A549 (cell line): Measurements from ENCODE around the gene IFI27L2. TPM values are rescaled to one million over a fixed set of nuclear protein-coding genes. Genes with fewer than 3 reads are reported as not detected.

Experiments
- ATAC-seq, 2 experiments: fragments of 200-7000 bp in 1 of 2; fragments of >200 bp in 1 of 2; cut with Nextera tagmentation in 1 of 2; cut with Tn5 transposase in 1 of 2; 3 replicates each; pipeline versions ENCODE4 v1.8.0 to v1.9.1; 2018 to 2020; ENCODE audit warnings: mild to moderate bottlenecking in 1 of 2, moderate library complexity in 1 of 2
- CTCF ChIA-PET: fragments of 300-600 bp; sonication (Branson Sonifier 250); formaldehyde crosslinking; extraction: SDS; loops from one replicate; lab custom pipeline; 2021; ENCODE audit warnings: antibody characterized with exemption, inconsistent platforms; lab: Yijun Ruan, JAX
- POLR2A ChIA-PET: fragments of 350-600 bp; formaldehyde crosslinking; extraction: SDS; loops from one replicate; lab custom pipeline; 2021; ENCODE audit warnings: antibody characterized with exemption, inconsistent platforms; lab: Yijun Ruan, JAX
- DNase-seq, 2 experiments: peaks; one replicate each; pipeline versions ENCODE4 v3.0.0 to v3.0.0-alpha.2; 2011 to 2016; ENCODE audit warnings: low read depth in 1 of 2, low spot score in 1 of 2
- FAIRE-seq: peaks from 2 replicates; lab custom pipeline; 2011; peaks lifted over from hg19 to GRCh38; lab: Jason Lieb, UNC
- H3K27ac ChIP-seq, 2 experiments: fragments of >200 bp; sonication (Bioruptor Twin); formaldehyde crosslinking; 3 replicates each; pipeline ENCODE4 v1.5.1; 2016 to 2017
- H3K4me1 ChIP-seq: fragments of >200 bp; sonication (Bioruptor Twin); formaldehyde crosslinking; 3 replicates; pipeline ENCODE4 v1.6.1; 2016
- H3K4me2 ChIP-seq: fragments of >200 bp; sonication (Bioruptor Twin); formaldehyde crosslinking; 3 replicates; pipeline ENCODE4 v1.6.1; 2016
- H3K4me3 ChIP-seq: fragments of >200 bp; sonication (Bioruptor Twin); formaldehyde crosslinking; 3 replicates; pipeline ENCODE4 v1.5.1; 2016
- H3K9me3 ChIP-seq: fragments of >200 bp; sonication (Bioruptor Twin); formaldehyde crosslinking; 3 replicates; pipeline ENCODE4 v1.6.1; 2016
- ATOH8 ChIP-seq: fragments of 250-450 bp; sonication (Bioruptor Pico); IDR thresholded peaks from 2 replicates; pipeline ENCODE4 v1.5.0; 2020; ENCODE audit warnings: low read depth, mild to moderate bottlenecking, moderate library complexity
- BHLHE40 ChIP-seq: IDR thresholded peaks from 2 replicates; pipeline ENCODE4 v1.6.1; 2012; ENCODE audit warnings: low read depth, low read length, inconsistent platforms
- CBX8 ChIP-seq: fragments of 200-600 bp; sonication (generic); IDR thresholded peaks from 2 replicates; pipeline ENCODE4 v1.6.1; 2016
- CHD2 ChIP-seq: fragments of 150-350 bp; IDR thresholded peaks from 2 replicates; pipeline ENCODE4 v1.6.1; 2014; ENCODE audit warnings: low read length; ENCODE audit not compliant: partially characterized antibody
- CHD4 ChIP-seq: fragments of 200-600 bp; sonication (generic); IDR thresholded peaks from 2 replicates; pipeline ENCODE4 v1.6.1; 2016; ENCODE audit warnings: antibody characterized with exemption, mild to moderate bottlenecking, borderline replicate concordance
- CTCF ChIP-seq: fragments of >200 bp; sonication (Bioruptor Twin); formaldehyde crosslinking; IDR thresholded peaks from 3 replicates; pipeline ENCODE4 v1.5.1; 2016
- EHF ChIP-seq: fragments of 250-450 bp; sonication (Bioruptor Pico); IDR thresholded peaks from 2 replicates; pipeline ENCODE4 v1.5.0; 2020; ENCODE audit warnings: mild to moderate bottlenecking
- GATA3 ChIP-seq: IDR thresholded peaks from 2 replicates; pipeline ENCODE4 v1.6.1; 2012; ENCODE audit warnings: borderline replicate concordance
- HEYL ChIP-seq: fragments of 250-450 bp; sonication (Bioruptor Pico); IDR thresholded peaks from 2 replicates; pipeline ENCODE4 v1.8.0; 2021; ENCODE audit warnings: mild to moderate bottlenecking, moderate library complexity
- HOXA7 ChIP-seq: fragments of 250-450 bp; sonication (Bioruptor Pico); IDR thresholded peaks from 2 replicates; pipeline ENCODE4 v1.5.0; 2020; ENCODE audit warnings: mild to moderate bottlenecking, moderate library complexity
- HOXB13 ChIP-seq: fragments of 250-450 bp; sonication (Bioruptor Pico); IDR thresholded peaks from 2 replicates; pipeline ENCODE4 v1.5.0; 2020; ENCODE audit warnings: low read depth, mild to moderate bottlenecking, moderate library complexity
- KDM5A ChIP-seq: fragments of 200-600 bp; sonication (generic); IDR thresholded peaks from 2 replicates; pipeline ENCODE4 v1.6.1; 2016; ENCODE audit warnings: antibody characterized with exemption, mild to moderate bottlenecking
- NR3C1 ChIP-seq: fragments of >200 bp; sonication (Bioruptor Twin); formaldehyde crosslinking; IDR thresholded peaks from 3 replicates; pipeline ENCODE4 v1.6.1; 2017
- PHF8 ChIP-seq: fragments of 200-600 bp; sonication (generic); IDR thresholded peaks from 2 replicates; pipeline ENCODE4 v1.6.1; 2016; ENCODE audit warnings: low read depth, mild to moderate bottlenecking, antibody characterized with exemption, moderate library complexity, borderline replicate concordance
- POLR2A ChIP-seq: IDR thresholded peaks from 2 replicates; pipeline ENCODE4 v1.6.1; 2012; ENCODE audit warnings: mild to moderate bottlenecking, low read length
- RARB ChIP-seq: fragments of 250-450 bp; sonication (Bioruptor Pico); IDR thresholded peaks from 2 replicates; pipeline ENCODE4 v1.8.0; 2021; ENCODE audit warnings: mild to moderate bottlenecking, moderate library complexity
- RFX5 ChIP-seq: fragments of 450-650 bp; IDR thresholded peaks from 2 replicates; pipeline ENCODE4 v1.7.1; 2014; ENCODE audit warnings: antibody characterized with exemption, mild to moderate bottlenecking, moderate library complexity
- ZC3H11A ChIP-seq: fragments of 450-650 bp; IDR thresholded peaks from 2 replicates; pipeline ENCODE4 v1.6.1; 2014; ENCODE audit warnings: antibody characterized with exemption, mild to moderate bottlenecking
- ZNF302 ChIP-seq: fragments of 250-450 bp; sonication (Bioruptor Pico); IDR thresholded peaks from 2 replicates; pipeline ENCODE4 v1.9.0; 2021; ENCODE audit warnings: inconsistent platforms, mild to moderate bottlenecking, moderate library complexity
- WGBS: methylation state at CpG from one replicate; pipeline ENCODE4 v1.1.6; 2017; ENCODE audit errors: missing lambda C conversion rate; 5-methylcytosine and 5-hydroxymethylcytosine counted together
- polyA plus RNA-seq, 4 experiments: library from polyadenylated mRNA; depleted of rRNA in 3 of 4; stranded (reverse); fragments of >200 nt; fragmentation: RNase III in 1 of 4; extraction: RNeasy Plus Mini Kit Qiagen cat#74134 plus additional on column Dnase treatment in 1 of 4; gene quantifications; 2 replicates in 3 of 4; 3 replicates in 1 of 4; pipeline ENCODE4 v1.2.3, GENCODE V29; 2011 to 2017

Gene IFI27L2
- polyA plus RNA-seq, 2 of the 4 experiments (the other 2 are of a cell fraction): 20.3 to 64.4 TPM

- CTCF ChIA-PET: interaction anchor here (2.7 kb wide), 1 partner anchor 33 kb away, joined by 10 read pairs; no protein-coding TSS in a partner anchor
- ATAC-seq (no peak), FAIRE-seq (no peak)
These were observed 25.8 kb downstream of the IFI27L2 start for GRCh38 chr14:94103554-94104150.

GRCh38 chr14:94102768-94103482 lies 26.5 kb downstream of the IFI27L2 start:
- ChIA-PET POLR2A (no interaction called here), CTCF (interaction anchor here (2.7 kb wide), 1 partner anchor 34 kb away, joined by 10 read pairs; no protein-coding TSS in a partner anchor)
- no peak overlapping the region for H3K27ac ChIP-seq
- H3K4me1 ChIP-seq: no peaks in the 10 kb centered on the region; the same call in 2 of the 3 replicates
- FAIRE-seq (no peak), DNase-seq (no peak), ATAC-seq (no peak)
- 79% methylated on average over 8 of the region's 8 CpGs for WGBS
- H3K9me3 ChIP-seq: no peaks in the 10 kb centered on the region
- no peak overlapping the region for H3K4me2 ChIP-seq
- no peak overlapping the region for H3K4me3 ChIP-seq
- TF ChIP-seq POLR2A (no peak), KDM5A (no peak)

More at GRCh38 chr14:94103554-94104150, 25.8 kb downstream of the IFI27L2 start:
- H3K9me3 ChIP-seq: no peaks in the 10 kb centered on the region
- POLR2A ChIA-PET: no interaction called here
- no peaks in the 10 kb centered on the region; the same call in 2 of the 3 replicates for H3K4me1 ChIP-seq
- 80% methylated on average over 6 of the region's 7 CpGs for WGBS
- H3K4me3 ChIP-seq: no peak overlapping the region
- DNase-seq: no peak
- TF ChIP-seq ZC3H11A (no peak), EHF (CRISPR knock-in tag) (no peak), POLR2A (no peak), ZNF302 (no peak), CBX8 (no peak), ATOH8 (CRISPR knock-in tag) (no peak), CHD2 (no peak), BHLHE40 (no peak), CHD4 (no peak), CTCF (no peak), PHF8 (no peak), RFX5 (no peak), RARB (CRISPR knock-in tag) (no peak)
- H3K4me2 ChIP-seq: no peak overlapping the region
- H3K27ac ChIP-seq: no peak overlapping the region

GRCh38 chr14:94101748-94102147 lies 27.7 kb downstream of the IFI27L2 start:
- no peak for ATAC-seq
- WGBS: 96% methylated on average over 7 of the region's 10 CpGs
- Histone ChIP-seq H3K27ac (no peak overlapping the region), H3K9me3 (no peaks in the 10 kb centered on the region), H3K4me1 (no peaks in the 10 kb centered on the region; the same call in 2 of the 3 replicates), H3K4me3 (no peak overlapping the region), H3K4me2 (no peak overlapping the region)
- DNase-seq: no peak
- CTCF ChIA-PET: interaction anchor here (1.0 kb wide), 1 partner anchor 162 kb away, joined by 3 read pairs; no protein-coding TSS in a partner anchor
- TF ChIP-seq RARB (CRISPR knock-in tag) (no peak), CHD2 (no peak), HOXA7 (no peak), HOXB13 (CRISPR knock-in tag) (no peak), GATA3 (no peak), NR3C1 (no peak), RFX5 (no peak), PHF8 (no peak), HEYL (CRISPR knock-in tag) (no peak)
- FAIRE-seq: no peak
- POLR2A ChIA-PET: no interaction called here
